Activated CD4-positive, alpha-beta T cell treated with anti-CD3 and anti-CD28 coated beads, Interleukin-2, amount 50 U/mL, for 24 hours (primary cell): ENCODE data around the gene RALGAPB.

Source experiments
- DNase-seq, 2 donors: peaks; one replicate each; pipeline ENCODE4 v3.0.0-alpha.2; 2020; ENCODE audit warnings: low read depth in 1 of 2, low spot score in 1 of 2

The RALGAPB gene

GRCh38 chr20:38608188-38608587 is 135.5 kb downstream of the RALGAPB start:
- no peak for DNase-seq

GRCh38 chr20:38609815-38610214 is 137.2 kb downstream of the RALGAPB start:
- no peak for DNase-seq

GRCh38 chr20:38610521-38610920 is 137.9 kb downstream of the RALGAPB start:
- no peak for DNase-seq

- DNase-seq, result no peak
These were observed 140.3 kb downstream of the RALGAPB start for GRCh38 chr20:38612751-38613515.

- no peak for DNase-seq
These were observed 142.6 kb downstream of the RALGAPB start for GRCh38 chr20:38615283-38615682.

GRCh38 chr20:38616457-38616856 is 143.8 kb downstream of the RALGAPB start:
- DNase-seq, result no peak

- DNase-seq, result no peak
These were observed 144.6 kb downstream of the RALGAPB start for GRCh38 chr20:38617011-38617829.

GRCh38 chr20:38617830-38618196 is 145.2 kb downstream of the RALGAPB start:
- no peak for DNase-seq

GRCh38 chr20:38620441-38620840 is 147.8 kb downstream of the RALGAPB start:
- DNase-seq, result no peak

- DNase-seq, result no peak
These were observed 150.4 kb downstream of the RALGAPB start for GRCh38 chr20:38623061-38623460.

GRCh38 chr20:38624084-38624483 is 151.4 kb downstream of the RALGAPB start:
- DNase-seq, result no peak

GRCh38 chr20:38625896-38626295 is 153.3 kb downstream of the RALGAPB start:
- no peak for DNase-seq

GRCh38 chr20:38626921-38627659 is 154.4 kb downstream of the RALGAPB start:
- no peak for DNase-seq
